ENCODE measurements around the gene OR2B6.
"Not testable (repeated sequence)": the region's sequence is repeated elsewhere in the genome, so short reads cannot be mapped to it uniquely, and the experiment has no call there.

The OR2B6 gene

DNA sequence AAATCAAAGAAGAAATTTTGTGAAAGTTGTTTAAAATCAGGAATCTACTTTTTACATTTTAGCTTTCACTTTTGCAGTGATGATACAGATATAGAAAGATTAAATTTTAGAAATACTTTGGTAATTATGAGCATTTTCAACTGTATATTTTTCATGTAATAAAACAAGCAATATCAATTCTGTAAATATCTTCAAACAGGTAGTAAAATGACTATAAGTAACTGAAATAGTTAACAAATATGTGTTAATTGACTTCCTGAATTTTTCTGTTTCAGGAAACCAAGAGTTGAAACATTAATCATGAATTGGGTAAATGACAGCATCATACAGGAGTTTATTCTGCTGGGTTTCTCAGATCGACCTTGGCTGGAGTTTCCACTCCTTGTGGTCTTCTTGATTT lies at the start of gene OR2B6:
OR2B6 (plus strand) TSS at position 301 of the 400 bp plus-strand sequence; CDS start at position 301, 0 bp downstream.
- DNase-seq (ENCODE audit: low spot score): no peak
- no peak for FAIRE-seq

DNA sequence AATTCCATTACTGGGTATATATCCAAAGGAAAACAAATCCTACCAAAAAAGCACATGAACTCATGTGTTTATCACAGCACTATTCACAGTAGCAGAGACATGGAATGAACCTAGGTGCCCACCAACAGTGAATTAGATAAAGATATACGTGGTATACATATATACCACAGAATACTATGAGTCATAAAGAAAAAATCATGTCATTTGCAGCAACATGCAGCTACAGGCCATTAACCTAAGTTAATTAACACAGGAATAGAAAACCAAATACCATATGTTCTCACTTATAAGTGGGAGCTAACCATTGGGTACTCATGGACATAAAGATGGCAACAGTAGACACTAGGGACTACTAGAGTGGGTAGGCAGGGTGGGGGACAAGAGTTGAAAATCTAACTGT lies 49.0 kb upstream of the OR2B6 start:
- DNase-seq (ENCODE audit: low spot score) (no peak), FAIRE-seq (no peak)

DNA sequence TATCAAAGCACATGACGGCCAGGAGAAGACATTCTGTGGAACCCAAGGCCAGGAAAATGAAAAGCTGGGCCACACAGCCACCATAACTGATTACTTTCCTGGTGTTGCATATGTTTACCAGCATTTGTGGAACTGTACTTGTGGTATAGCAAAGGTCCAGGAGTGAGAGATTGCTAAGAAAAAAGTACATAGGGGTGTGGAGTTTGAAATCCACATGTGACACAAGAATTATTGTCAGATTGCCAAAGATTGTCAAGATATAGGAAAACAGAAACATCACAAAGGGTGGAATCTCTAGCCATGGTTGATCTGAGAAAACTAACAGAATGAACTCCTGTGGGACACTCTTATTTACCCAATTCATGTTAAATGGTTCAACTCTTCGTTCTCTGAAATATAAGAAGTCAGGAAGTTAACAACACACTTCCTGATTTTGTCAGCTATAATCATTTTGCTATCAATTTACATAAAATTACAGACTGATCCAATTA lies 45.0 kb upstream of the OR2B6 start, which contains the start of gene OR2B2:
OR2B2 (minus strand) TSS at position 441 of the 491 bp plus-strand sequence; CDS start at position 364, 77 bp downstream.
- DNase-seq (ENCODE audit: low spot score) (no peak), FAIRE-seq (no peak)

DNA sequence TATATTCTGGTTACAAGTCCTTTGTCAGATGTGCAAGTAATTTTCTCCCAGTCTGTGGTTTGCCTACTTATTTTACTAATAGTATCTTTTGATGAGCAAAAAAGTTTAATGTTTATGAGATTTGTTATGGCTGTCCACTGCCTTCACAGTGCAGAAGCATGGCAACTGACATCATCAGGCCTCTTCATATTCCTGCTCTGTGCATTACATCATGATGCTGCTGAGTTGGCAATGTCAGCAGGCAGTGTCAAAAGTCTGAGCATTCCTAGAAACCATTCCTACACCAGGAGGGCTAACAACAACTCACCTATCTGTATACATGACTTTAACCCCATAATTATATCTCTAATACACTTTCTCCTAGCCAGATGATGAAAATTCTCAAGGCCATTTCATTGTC lies 34.1 kb upstream of the OR2B6 start:
- FAIRE-seq: no peak
- DNase-seq (ENCODE audit: low spot score): no peak

DNA sequence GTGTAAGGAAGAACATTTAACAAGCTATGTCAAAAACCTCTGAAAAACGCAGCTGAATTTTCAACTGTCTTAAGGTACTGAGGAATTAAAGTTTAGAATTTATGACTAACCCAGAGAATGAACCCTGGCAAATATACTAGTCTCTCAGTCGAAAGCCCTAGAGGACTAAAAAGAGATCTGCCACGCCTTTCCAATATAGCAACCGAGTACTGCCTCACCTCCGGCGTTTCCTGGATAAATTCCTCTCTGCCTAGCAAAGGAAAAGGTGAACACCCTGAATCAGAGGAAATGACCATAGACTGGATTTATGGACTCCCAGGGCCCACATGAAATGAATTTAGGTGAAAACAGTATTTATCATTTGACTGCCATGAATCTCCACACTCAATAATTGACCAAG lies 32.9 kb upstream of the OR2B6 start:
- DNase-seq (ENCODE audit: low spot score) (no peak), FAIRE-seq (no peak)

DNA sequence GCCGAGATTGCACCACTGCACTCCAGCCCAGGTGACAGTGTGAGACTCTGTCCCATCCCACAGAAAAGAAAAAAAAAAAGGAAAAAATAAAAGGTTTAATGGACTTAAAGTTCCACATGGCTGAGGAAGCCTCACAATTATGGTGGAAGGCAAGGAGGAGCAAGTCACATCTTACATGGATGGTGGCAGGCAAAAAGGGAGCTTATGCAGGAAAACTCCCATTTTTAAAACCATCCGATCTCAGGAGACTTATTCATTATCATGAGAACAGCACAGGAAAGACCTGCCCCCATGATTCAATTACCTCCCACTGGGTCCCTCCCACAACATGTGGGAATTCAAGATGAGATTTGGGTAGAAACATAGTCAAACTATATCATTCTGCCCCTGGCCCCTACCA lies 29.0 kb upstream of the OR2B6 start:
- not testable (repeated sequence) for FAIRE-seq; DNase-seq (ENCODE audit: low spot score)

DNA sequence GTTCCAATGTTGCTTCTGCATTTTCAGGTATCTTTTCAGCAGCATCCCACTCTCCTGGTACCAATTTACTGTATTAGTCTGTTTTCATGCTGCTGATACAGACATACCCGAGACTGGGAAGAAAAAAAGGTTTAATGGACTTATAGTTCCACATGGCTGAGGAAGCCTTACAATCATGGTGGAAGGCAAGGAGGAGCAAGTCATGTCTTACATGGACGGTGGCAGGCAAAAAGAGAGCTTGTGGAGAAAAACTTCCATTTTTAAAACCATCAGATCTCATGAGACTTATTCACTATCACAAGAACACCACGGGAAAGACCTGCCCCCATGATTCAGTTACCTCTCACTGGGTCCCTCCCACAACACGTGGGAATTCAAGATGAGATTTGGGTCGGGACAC lies 27.1 kb upstream of the OR2B6 start:
- not testable (repeated sequence) for DNase-seq (ENCODE audit: low spot score); FAIRE-seq

DNA sequence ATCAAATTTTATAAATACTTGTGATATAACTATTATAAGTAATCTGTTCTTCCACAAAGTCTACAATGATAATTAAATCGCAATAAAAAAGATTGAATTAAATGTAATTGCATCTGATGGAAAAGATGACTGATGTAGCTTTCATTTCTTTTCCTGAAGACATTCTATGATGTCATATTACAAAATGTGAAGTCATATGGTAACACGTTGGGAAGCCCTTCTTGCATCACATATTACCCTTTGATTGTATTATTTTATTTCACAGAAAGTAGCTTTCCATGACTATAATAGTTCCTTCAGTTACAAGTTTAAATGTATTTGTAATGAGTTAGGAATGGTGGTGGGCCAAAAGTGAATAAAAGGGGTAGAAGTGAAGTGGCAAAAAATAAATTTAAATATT lies 25.8 kb upstream of the OR2B6 start:
- no peak for FAIRE-seq

DNA sequence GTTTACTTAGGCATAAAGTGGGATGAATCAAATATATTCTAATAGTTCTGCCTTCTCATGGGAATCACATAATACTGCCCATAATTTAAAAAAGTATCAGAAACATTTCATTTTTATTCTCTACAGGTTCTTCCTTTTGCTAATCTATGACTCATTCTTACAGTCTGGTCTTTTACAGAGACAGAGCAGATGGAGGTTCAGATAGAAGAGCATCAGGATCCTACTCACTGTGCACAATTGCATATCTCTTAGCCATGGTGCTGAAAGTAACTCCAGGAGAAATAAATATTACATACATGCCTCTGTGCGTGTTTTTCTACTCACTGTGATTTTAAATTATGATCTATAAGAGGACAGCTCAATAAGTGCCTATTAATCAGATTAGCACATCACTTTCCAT lies 16.3 kb upstream of the OR2B6 start:
- FAIRE-seq (no peak), DNase-seq (ENCODE audit: low spot score) (peak; percentile 7)

More for the DNA sequence above, 25.8 kb upstream of the OR2B6 start:
- DNase-seq (ENCODE audit: low spot score): no peak

DNA sequence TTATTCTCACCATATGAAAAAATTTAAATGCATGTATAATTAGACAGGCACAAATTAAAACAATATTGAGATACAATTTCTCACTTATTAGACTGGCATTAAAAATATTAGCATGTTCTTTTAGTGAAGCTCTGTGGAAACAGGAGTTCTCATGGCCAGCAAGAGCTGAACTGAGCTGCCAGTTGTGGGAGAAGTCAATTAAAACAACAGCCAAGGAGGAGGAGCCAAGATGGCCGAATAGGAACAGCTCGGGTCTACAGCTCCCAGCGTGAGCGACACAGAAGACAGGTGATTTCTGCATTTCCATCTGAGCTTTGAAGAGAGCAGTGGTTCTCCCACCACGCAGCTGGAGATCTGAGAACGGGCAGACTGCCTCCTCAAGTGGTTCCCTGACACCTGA lies 14.0 kb upstream of the OR2B6 start:
- FAIRE-seq: not testable (repeated sequence)

DNA sequence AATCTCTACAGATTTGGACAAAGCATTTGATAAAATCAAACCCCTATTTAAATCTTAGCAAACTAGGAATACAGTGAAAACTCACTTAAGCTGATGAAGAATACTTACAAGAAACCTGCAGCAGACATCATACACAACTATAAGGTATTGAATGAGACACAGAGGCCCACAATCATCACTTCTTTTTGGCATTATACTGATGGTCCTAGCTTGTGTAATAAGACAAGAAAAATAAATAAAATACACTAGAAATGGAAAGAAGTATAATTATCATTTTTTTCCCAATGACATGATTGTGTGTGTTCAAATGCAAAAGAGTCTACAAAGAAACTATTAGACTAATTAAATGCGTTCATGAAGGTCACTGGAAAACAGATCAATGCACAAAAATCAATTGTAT lies 8.8 kb upstream of the OR2B6 start:
- DNase-seq (ENCODE audit: low spot score) (no peak), FAIRE-seq (no peak)

More for the DNA sequence above, 14.0 kb upstream of the OR2B6 start:
- DNase-seq (ENCODE audit: low spot score): not testable (repeated sequence)

DNA sequence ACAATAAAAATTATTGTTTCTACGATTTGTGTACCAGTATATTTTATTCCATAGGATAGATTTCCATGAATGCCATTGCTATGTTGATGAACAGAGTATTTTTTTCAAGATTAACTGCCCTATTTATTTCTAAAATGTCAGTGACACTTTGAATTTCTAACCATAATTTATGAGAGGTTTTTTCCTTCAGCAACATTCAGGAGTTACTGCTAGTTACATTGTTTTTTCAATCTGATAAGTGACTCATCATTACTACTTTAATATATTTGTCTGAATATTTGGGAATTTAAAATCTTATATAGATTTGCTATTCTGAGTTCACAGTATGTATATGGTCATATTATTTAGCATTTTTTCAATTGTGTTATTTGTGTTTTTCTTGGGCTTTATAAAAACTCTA lies 6.0 kb upstream of the OR2B6 start:
- DNase-seq (ENCODE audit: low spot score): no peak
- no peak for FAIRE-seq

DNA sequence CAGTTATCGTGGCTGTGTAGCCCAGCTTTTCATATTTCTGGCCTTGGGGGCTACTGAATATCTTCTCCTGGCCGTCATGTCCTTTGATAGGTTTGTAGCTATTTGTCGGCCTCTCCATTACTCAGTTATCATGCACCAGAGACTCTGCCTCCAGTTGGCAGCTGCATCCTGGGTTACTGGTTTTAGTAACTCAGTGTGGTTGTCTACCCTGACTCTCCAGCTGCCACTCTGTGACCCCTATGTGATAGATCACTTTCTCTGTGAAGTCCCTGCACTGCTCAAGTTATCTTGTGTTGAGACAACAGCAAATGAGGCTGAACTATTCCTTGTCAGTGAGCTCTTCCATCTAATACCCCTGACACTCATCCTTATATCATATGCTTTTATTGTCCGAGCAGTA lies 475 bp downstream of the OR2B6 start:
- DNase-seq (ENCODE audit: low spot score) (no peak), FAIRE-seq (no peak)

DNA sequence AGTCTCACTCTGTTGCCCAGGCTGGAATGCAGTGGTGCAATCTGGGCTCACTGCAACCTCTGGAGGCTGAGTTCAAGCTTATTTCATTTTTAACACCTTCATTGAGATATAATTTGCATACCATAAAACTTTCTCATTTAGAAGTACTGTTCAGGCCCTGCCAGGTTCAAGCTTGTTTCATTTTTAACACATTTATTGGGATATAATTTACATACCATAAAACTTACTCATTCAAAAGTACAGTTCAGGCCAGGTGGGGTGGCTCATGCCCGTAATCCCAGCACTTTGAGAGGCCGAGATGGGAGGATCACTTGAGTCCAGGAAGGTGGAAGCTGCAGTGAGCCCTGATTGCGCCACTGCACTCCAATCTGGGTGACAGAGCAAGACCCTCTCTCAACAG lies 5.5 kb downstream of the OR2B6 start:
- no peak for FAIRE-seq
- DNase-seq (ENCODE audit: low spot score): no peak

DNA sequence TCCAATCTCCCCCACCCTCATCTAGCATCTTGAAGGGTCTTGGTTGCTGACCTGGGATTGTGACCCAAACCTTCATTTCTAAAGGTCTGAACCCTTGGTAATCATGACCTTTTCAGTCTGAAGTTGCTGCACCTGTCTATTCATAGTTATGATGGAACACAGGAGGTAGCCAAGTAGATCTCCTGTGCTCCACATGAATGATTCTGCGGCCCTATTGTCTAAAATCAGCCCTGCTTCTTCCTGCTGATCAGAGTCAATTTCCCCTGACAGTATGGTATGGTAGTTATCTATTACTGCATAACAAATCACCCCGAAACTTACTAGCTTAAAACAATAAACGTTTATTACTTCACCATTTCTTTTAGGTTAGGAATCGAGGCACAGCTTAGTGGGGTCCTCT lies 9.0 kb downstream of the OR2B6 start:
- FAIRE-seq (no peak), DNase-seq (ENCODE audit: low spot score) (no peak)

DNA sequence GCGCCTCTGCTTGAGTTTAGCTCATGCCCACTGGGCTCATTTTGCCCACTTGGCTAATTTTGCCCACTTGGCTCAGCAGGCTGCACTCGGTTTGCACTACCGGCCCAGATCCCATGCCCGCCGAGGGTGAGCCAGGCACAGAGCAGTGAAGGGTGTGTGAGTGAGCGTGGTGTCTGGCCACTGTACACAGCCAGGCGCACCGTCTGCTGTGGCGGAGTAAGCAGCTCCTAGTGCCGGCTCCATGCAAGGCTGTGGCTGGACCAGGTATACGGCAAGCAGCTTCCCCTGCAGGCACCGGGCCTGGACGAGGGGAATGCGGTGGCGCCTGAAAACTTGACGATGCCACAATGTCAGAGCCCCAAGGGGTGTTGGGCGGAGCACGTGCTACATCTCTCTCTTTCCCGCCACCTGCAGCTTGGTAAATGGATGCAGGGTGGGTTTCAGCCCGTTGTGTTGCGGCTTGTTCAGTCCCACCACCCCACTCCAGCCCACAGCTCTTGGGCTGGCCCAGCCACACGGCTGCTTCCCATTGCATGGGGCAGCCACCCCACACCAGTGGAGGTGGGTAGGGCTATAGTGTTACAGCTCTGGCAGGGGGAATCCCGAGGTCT lies 9.9 kb downstream of the OR2B6 start:
- FAIRE-seq (no peak), DNase-seq (ENCODE audit: low spot score) (no peak)

DNA sequence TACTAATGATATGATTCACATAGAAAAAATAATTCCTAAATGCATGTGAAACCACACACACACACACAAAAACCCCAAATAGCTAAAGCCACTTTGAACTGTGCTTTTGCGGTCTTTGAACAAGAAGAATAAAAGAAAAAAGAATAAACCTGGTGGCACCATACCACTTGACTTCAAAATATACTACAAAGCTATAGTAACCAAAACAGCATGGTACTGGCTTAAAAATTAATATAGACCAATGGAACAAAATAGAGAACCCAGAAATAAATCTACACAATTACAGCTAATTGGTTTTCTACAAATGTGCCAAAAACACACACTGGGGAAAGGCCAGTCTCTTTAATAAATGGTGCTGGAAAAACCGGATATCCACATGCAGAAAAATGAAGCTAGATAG lies 13.4 kb downstream of the OR2B6 start:
- FAIRE-seq: no peak

DNA sequence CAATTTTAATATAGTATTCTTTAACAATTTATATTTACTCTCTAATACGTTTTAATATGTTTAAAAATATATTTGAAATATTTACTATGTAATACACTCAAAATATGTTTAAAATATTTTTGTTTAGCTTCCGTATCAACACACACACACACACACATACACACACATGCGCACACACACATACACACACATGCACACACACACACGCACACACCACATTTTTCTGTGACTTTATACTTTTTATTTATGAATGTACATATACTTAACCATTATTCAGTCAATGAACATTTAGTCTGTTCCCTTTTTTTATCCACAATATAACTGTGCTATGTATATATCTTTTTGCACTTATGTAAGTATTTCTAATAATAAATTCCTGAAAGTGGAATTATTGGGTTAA lies 15.7 kb downstream of the OR2B6 start:
- DNase-seq (ENCODE audit: low spot score) (no peak), FAIRE-seq (no peak)

More for the DNA sequence above, 13.4 kb downstream of the OR2B6 start:
- no peak for DNase-seq (ENCODE audit: low spot score)

DNA sequence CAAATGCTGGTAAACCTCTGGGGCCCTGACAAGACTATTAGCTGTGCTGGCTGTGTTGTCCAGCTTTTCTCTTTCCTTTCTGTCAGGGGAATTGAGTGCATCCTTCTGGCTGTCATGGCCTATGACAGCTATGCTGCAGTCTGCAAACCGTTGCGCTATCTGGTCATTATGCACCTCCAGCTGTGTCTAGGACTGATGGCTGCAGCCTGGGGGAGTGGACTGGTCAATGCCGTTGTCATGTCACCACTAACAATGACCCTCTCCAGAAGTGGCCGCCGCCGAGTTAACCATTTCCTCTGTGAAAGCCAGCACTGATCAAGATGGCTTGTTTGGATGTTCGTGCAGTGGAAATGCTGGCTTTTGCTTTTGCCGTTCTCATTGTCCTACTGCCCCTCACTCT lies 20.3 kb downstream of the OR2B6 start:
- no peak for FAIRE-seq
- DNase-seq (ENCODE audit: low spot score): no peak

DNA sequence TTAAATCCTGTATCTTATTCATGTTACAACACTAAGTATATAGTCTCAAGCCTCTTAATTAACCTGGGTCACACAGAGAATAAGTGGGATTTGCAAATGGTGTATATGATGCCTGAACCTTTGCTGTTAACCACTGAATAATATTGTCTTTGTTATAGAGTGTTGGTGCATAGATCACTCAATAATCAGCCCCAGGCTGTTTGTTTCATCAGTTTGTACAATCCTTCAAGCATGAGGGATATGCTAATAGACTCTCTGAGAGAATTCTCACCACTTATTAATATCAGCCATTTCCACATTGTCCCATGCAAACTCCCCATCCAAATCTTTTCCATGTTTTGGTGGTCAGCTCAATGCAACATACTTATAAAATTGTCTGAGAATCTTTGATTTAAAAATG lies 21.7 kb downstream of the OR2B6 start:
- FAIRE-seq (no peak), DNase-seq (ENCODE audit: low spot score) (no peak)

DNA sequence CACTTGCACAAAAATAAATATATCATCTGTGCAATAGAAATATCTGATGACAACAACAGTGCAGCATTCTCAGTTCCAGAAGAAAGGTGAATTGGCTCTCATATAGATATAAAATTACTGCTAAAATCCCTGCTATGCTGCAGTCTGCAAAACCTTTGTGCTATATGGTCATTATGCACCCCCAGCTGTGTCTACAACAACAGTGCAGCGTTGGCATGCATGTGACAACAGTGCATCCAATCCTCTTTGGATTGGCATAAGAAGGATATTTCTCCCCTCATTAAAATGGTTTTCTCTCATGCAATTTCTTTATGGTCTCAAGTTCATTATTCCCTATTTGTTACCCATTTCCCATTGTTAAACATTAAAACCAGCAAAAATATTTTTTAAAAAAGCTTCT lies 23.1 kb downstream of the OR2B6 start:
- FAIRE-seq (no peak), DNase-seq (ENCODE audit: low spot score) (no peak)

DNA sequence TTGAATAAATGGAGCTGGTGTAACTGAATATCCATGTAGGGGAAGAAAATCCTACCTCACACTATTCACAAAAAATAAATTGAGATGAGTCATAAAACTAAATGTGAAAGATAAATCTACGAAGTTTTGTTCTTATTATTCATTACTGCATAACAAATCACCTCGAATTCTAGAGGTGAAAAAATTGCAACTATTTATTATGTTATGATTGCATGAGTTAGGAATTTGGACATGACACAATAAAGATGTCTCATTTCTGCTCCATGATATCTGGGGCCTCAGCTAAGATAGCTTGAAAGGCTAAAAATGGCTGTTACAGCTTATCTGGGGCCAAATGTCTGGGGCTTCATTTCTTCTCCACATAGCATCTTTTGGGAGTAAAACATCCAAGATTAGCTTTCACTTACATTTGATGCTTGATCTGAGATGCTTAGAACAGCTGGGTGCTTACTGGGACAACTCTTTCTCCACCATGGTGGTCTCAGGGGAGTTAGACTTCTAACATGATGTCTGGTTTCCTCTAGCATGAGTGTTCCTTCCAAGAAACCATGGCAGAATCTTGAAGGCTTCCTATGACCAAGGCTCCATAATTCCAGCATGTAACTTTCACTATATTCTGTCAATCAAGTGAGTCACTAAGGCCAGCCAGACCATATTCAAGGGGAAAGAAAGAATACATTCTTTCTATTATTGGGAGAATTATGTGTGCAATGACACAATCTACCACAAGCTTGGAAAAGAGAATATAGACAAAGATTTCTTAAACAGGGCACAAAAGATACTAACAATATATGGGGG lies 30.1 kb downstream of the OR2B6 start:
- peak; percentile 21 for DNase-seq (ENCODE audit: low spot score)
- no peak for FAIRE-seq

DNA sequence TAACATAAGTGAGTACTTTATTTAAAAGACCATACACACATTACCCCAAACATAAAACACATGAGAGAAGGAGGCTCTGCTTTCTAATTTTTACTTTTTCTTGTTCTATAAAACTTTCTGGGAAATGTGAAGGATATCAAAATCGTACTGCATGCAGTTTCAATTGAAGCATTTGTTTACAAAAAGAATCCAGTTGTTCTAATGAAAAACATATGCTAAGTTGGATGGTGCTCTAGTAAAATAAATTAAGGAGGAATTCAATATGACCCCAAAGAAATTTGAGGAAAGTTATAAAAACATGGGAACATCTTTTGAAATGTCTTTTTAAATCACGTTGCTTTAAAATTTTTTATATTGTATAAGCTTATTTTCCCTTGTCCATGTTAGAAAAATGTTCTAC lies 37.6 kb downstream of the OR2B6 start:
- DNase-seq (ENCODE audit: low spot score) (no peak), FAIRE-seq (no peak)

Measured in urothelium cell line (cell line).